Stimulated activated CD4-positive, alpha-beta T cell treated with anti-CD3 and anti-CD28 coated beads, Interleukin-12 subunit alpha, Interleukin-12 subunit beta, amount 100 ng/mL, for 4 hours (primary cell): Measurements from ENCODE around the gene MBD2.

ENCODE experiments used
- DNase-seq: peaks from one replicate; pipeline ENCODE4 v3.0.0-alpha.2; 2020

Gene MBD2

DNA sequence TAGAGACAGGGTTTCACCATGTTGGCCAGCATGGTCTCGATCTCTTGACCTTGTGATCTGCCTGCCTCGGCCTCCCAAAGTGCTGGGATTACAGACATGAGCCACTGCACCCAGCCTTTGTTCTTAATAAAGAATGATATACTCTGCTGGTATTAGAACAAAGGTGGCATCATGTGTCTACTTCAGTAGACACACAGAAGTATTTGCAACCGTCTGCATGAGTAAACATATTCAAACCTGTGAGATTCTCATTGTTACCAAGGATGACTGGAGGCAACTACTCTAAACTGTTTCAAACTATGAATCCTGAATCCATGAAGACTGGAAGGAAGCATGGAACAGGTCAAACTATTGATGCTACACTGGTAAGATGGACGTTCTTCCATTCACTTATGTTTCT, 32.1 kb downstream of the MBD2 start:
- DNase-seq, result no peak

DNA sequence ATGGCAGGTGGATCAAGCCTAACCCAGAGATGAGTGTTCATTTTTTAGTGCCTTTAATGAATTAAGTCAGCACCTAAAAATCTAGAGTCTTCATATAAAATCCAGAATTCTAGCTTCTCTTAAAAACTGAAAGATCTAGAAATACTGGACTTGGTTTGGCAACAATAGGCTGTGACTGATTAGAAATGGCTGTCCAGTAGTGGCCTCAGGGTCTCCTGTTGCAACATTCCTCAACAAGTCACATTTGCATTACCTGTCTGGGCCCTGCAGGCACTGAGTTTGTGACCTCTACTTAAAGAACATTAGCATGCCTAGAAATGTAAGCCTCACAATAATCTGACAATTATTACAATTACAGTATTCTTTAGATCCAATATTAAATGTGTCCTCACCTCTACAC, 33.1 kb downstream of the MBD2 start:
- no peak for DNase-seq

DNA sequence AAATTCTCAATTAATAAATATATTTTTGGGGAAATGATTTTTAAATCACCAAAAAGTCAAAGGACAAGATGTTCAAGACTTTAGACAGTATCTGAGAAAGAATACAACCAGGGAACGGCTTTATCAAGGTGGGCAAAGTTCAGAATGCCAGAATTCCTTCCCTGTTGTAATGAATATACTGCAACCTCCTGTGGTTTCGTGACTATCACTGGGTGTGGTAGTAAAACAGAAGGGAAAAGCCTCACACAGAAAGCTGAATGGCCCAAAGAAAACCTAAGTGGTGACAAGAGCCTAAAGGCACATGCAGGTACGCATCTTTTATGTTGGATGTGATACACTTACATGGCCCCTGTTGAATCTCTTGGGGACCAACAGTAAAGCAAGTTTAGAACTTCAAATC, 37.1 kb downstream of the MBD2 start:
- no peak for DNase-seq

DNA sequence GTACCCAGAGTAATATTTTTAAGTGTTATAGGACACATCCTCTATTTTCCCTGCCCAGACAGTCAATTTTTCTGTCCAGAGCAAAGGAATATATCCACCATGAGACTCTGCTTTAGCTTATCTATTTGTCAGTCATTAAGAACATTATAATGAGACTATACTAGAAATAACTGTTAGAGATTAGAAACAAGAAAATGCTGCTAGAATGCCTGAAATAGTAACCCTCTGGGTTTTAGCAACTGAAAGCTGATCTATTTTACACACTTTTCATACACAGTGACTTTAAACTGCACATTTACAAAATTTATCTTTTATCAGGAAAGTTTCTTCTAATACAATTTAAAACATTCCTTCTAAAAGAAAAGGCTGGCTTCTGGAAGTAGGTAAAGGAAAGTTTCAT, 39.6 kb downstream of the MBD2 start:
- DNase-seq, result no peak

DNA sequence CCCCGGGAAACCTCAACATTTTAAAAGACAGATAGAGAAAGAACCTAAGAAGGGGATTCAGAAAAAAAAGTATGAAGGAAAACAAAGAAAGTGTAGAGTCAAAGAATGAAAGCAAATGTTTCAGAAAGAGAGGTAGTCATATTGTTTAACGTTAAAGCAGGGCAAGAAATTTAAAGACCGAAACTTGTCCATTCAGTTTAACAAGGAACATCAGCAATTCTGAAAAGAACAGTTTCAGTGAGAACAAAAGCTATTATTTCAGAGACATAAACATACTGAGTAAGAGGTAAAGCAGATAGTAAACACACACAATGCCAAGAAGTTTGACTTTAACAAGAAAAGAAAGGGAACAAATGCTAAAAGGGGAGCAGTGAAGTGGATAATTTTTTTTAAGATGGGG, 41.1 kb downstream of the MBD2 start:
- DNase-seq, result no peak

DNA sequence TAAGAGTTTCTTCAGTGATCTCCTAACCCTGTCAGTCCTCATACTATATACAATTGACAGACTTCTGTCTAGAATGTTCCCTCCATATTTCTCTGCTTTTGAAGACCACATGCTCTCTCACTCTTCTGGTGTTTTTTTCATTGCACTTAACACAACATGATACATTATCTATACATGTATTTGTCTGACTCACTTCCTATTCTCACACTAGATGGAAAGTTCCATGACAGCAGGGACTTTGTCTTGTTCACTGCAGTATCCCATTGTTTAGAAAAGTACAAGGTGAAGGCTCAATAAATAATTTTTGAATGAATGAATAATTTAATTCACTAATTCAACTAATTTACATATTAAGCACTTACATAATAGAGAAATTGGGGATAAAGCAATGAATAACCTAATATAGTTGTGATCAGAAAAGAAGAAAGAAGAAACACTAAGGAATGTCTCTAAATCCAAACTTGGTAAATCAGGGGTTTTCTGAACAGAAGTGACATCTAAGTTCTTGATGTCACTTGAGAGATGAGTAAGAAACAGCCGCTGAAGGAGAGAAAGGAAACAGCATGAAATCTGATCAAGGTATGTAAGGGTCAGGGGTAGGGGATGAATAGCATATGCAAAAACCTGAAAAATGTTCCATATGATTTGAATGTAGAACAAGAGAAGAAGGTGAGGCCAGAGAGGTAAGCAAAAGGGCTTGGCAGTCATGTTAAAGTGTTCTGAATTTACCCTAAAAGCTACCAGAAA, 42.4 kb downstream of the MBD2 start:
- DNase-seq, result no peak

DNA sequence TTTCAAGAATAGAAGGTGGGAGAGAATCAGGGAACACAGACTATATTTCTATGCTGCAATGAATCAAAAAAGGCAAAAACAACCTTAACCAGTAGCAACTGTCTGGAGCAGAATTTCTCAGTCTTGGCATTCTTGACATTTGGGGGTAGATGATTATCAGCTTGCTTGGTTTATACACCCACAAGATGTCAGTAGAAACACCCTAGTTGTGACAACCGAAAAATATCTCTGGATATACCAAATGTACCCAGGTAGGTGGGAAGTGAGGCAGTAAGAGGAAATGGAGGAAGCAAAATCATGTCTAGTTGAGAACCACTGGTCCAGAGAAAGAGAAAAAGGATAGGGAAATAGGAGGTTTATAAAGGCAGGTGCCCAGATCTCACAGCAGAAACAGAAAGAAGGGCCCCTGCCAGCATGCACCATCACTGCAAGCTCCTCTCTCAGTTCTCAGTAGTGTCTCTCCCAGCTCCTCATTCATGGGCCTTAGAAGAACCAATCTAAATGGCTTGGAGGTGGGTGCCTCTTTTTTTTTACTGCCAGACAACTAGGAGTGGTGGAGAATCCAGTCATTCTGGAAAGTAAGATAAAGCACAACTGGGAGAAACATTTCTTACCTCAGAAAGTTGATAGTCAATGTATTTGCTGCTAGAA, 50.4 kb downstream of the MBD2 start:
- no peak for DNase-seq

DNA sequence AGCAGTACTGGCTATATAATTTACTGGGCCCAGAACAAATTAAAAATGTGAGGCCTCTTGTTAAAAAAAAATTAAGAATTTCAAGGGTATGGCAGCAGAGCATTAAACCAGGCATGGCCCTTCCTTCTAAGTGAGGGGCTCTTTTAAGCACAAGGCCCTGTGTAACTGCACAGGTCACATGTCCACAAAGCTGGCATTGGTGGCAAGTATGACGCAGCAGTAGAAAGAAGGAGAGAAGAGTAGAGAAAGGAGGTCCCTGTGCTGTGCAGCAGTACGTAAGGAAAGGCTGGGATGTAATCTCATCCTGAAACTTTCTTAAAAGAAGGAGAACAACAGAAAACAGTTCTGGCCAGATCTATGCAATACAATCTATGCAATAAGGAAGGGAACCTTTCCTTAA, 51.2 kb downstream of the MBD2 start:
- no peak for DNase-seq

DNA sequence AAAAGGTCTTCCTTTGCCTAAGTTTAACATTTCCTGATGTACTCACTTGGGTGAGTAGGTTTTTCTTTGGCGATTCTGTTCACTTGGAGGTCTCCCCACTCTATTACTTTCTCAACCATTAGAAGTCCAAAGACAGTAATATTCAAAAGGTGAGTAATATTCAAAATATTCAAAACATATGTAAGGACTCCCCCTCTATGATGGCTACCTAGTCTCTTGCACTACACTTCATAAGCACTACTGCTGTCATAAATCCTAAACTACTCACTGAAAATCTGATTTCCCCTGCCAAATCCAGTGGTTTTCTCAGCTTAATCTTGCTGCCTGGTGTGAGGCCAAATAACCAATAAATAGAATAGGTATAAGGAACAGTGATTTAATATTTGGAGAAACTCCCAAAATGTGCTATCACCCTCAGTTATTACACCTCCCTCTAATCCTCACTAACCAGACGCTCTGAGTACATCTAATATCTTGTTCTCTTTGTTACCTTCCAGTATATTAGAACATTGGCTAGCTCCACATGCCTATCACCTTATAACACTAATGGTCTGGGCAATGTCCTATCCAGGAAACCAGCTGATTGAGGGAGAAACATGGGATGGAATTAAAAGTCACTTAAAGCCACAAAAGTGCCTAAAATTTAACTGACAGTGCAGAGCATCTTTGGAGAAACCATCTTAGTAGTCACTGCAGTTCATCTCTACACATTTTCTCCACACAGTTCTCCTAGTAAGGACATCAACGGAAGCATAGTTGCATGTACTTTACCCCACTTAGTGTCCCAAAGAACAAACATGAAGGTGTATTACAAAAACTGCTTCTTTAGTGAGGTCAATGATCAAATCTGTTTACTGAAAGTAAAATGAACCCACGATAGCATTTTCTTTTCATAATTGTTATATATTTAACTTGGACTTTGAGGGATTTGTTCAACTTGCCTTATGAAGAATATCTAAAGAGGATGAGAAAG, 54.8 kb downstream of the MBD2 start:
- no peak for DNase-seq

DNA sequence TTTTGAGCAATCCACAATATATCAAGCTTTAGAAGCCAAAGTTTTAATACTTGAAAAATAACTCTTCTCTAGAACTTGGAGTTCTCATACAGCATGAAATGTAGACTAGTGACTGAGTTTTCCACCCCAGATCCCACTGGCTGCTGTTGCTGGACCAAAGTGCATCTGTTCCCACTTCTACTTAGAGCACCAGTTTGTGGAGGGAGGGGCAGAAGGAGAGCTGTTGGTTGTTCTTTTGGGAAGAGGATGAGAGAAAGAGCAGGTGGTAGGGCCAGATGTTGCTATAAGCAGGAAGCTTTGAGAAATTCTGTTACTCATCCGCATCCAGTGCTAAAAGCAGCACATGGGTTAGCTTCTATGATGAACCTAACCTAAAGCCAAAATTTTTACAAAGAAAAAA, 59.0 kb downstream of the MBD2 start:
- no peak for DNase-seq

DNA sequence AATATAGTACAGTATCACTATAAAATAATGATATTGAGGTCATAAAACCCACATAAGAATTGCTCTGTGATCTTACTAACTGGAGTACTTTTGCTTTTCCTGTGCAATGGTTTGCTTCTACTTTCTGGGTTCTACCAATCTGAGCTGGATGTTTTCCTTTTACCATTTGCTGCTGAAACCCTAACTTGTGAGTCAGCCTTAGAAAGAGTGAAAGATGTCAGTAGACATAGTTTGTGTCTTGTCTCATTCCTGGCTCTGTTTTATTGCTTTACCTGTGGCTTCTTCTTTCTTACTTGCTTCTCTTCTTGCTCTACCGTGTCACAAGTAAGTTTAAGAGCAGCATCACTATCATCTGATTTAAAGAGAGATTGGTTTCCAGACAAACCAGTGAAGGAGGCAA, 61.0 kb downstream of the MBD2 start:
- DNase-seq, result no peak

DNA sequence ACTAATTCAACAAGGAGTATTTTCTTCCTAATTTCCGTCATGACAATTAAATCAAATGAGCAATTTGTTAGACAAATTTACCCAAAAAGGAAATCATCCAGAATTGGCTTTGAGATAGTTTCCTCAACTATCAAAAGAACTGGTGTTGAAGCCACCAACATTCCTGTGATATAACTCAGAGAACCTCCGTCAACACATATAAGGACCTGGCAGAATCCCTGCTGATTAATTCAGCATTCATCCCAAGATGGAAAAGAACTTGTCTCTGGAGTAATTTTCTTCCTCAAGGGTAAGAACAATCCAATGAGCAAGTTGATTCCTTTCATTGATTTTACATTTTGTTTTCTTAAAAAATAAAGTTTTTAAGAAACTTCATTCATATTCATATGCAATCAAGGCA, 62.0 kb downstream of the MBD2 start:
- no peak for DNase-seq

DNA sequence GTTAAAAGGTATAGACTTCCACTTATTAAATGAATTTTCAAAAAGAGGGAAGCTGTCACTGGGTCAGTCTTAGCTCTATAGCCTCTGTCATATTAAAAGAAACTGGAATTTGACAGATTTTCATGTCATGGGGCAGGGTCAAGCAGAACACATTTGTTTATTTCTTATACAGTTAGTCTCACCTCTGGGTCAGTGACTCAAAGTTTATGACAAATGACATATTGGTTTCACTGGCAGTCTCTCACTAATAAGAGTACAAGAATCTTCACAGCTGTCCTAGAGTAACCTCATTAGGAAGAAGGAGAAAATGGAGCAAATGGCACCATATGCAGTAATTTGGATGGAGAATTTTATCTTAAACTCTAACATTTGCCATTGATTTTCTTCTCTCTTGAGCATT, 63.2 kb downstream of the MBD2 start:
- DNase-seq, result no peak

DNA sequence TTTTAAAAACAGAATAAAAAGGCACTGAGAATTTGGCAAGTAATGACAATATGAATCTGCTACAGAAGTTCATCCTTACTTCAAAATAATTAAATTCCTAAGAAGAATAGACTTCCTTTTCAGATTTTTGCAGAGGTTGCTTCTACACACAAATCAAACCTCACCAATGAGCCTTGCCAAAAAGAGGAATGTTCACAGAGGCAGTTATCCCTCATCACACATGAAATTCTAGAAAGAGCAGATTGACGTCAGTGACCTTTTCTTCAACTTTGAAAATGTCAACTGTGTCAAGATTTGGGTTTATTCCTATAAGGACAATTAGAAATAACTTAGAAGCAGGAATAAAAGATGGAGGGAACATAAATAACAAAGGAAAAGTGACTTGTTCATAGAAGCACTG, 64.6 kb downstream of the MBD2 start:
- DNase-seq, result no peak

DNA sequence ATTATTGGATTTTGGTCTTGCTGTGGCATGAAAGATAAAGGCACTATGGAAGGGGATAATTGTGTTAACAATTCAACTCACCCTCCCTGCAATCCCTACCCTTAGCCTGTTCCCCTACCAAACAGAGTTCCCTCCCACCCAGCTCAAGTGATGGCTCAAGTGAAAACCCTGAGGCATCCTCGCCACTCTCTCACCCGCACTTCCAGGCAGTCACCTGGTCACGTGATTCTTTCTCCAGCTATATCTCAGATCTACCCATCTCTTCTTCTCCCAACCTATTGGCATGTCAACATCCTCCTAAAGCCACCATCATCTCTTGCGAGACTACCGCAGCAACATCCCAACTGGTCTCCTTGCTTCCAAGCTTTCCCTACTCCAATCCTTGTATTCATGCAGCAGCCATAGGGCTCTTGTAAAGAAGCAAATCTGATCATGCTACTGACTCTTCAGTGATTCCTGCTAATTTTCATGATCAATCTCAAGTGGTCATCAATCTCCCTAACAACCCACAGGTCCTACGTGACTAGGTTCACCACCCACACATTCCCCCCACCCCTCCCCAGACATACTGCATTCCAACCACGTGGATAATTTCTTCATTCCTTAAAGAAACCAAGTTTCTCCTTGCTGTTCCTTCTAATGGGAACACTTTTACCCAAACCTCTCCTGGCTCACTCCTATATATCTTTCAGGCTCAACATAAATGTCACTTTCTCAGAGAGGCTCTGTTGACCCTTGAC, 66.7 kb downstream of the MBD2 start:
- no peak for DNase-seq

DNA sequence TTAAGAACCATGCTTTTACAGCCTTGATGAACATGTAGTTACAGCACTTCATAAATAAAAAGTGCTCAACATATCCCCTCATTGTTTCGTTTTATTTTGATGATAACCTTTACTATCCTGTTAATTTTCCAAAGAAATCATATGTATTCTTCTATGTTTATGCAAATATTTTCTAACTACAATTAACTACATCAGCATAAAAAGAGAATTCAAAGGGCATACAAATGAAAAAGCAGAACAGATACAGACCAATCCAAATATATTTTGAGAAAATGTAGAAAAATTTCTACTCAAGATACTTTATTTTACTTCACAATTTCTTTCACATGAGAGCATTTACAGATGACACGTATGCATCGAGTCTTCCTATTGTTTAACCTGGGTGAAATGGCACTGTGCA, 69.1 kb downstream of the MBD2 start:
- no peak for DNase-seq

DNA sequence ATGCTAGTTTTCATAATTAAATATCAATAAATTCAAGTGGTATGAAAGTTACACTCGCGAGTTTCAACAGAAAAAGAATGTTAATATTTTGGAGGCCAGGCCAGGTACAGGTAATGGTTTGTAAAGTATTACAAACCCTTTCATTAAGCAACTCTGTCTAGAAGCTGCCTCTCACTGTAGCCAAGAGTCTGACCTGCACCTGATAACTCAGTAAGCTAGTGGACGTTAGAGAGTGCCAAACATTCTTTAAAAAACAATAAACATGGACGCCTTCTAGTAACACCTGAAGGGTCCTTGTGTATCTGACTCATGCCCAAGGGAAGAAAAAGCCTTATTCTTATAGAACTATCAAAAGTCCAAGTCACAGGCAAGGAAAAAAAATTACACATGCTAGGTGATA, 70.2 kb downstream of the MBD2 start:
- no peak for DNase-seq

DNA sequence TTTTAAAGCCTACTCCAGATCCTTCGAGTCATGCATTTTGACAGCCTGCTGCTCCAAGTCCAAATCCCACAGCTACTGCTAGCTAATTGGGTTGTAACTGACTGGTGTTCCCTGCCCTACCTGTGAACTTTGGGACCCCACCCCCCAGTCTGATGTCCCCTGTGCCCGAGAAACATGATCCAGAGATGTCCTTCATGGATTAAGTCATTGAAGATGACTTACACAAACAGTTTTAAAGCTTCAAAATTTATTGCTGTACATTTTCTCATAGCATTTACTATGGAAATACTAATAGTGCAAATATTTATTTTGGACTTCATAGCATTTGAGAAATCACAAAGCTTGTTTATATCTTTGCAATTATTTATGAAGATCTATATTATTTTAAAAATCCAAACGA, 73.1 kb downstream of the MBD2 start:
- DNase-seq, result no peak

DNA sequence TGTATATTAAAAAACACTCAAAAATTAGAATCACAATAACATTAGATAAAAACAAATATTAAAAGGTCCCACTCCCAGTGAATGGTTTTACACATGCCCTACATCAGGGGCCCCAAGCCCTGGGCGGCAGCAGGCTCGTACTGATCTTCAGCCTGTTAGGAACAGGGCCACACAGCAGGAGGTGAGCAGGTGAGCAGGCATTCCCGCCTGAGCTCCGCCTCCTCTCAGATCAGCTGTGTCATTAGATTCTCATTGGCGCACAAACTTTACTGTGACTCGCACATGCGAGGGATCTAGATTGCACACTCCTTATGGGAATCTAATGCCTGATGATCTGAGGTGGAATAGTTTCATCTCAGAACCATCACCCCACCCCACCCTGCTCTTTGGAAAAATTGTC, 74.2 kb downstream of the MBD2 start:
- no peak for DNase-seq

DNA sequence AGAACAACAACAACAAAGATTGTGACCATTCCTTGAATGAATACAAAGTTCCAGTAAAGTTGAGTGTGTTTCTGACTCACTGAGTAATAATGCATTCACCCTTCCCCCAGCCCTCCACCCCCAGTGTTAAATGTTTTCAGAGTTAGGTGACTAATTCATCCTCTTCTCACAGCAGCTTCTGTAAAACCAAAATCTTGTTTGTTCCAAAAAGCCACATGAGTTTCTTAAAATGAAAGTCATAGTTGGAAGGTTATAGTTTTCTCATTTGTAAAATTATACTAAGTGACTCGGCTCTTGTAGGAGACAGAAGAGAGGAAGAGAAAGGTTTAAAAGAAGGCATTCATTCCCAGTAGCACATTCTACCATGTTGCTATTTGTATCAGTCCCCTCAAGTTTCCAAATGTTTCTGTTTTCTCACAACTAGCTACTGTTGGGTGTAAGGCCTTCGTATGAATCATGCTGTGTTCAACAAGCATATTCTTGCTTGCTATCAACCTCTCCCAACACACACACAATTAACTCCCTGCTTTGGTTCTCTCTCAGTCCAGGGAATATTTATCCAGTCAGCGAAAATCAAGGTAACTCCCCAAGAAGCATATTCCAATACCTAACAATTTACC, 75.3 kb downstream of the MBD2 start:
- peak; percentile 47 for DNase-seq

DNA sequence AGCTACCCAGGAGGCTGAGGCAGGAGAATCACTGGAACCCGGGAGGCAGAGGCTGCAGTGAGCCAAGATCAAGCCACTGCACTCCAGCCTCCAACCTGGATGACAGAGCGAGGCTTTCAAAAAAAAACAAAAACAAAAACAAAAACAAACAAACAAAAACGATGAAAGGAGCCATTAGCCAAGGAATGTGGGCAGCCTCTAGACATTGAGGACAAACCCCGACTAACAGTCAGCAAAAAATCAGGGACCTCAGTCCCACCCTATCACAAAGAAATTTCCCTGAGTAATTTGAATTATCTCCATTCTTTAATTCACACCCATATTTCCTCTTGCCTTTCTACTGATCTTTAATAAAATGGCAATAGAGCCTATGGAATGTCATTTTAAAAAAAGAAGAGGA, 75.8 kb downstream of the MBD2 start:
- DNase-seq, result no peak

DNA sequence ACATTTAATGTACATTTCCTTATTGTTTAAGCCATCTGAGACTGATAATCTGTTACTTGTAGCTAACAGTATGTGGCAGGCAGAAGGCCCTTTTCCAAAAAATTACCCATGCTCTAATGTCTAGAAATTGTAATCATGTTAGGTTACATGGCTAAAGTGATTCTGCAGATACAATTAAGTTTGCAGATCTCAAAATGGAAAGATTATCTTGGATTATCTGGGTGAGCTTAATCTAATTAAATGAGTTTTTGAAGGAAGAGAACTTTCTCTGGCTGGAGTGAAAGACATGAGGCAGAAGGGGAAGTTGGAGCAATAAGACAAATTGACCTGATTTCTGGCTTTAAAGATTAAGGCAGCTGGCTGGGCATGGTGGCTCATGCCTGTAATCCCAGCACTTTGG, 76.3 kb downstream of the MBD2 start:
- DNase-seq, result no peak

DNA sequence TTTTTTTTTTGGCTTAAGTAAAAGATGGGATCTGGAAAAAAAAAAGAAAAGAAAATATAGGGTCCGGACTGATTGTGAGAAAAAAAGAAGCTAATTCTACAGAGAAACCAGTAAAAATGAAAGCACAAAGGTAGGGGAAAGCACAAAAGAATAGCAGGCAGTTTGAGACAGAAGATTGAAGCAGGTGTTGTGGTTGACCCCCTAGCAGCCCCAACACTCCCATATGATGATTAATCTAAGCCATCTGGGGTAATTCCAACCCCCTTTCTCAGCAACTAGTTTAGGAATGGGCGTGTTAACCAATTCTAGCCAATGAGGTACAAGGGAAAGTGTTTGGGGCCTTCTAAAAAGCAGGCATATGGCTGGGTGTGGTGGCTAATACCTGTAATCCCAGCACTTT, 77.0 kb downstream of the MBD2 start:
- no peak for DNase-seq
